ENCODE results near the gene SYF2.
"Not testable (repeated sequence)": the region's sequence is repeated elsewhere in the genome, so short reads cannot be mapped to it uniquely, and the experiment has no call there.

The SYF2 gene

GRCh38 chr1:25245809-25246599 is 13.7 kb upstream of the SYF2 start:
- FAIRE-seq, result no peak

- no peak for FAIRE-seq
Observed at GRCh38 chr1:25245393-25245792, 13.1 kb upstream of the SYF2 start.

GRCh38 chr1:25243907-25244306 is 11.6 kb upstream of the SYF2 start:
- no peak for FAIRE-seq

- FAIRE-seq, result no peak
Observed at GRCh38 chr1:25239681-25240541, 7.6 kb upstream of the SYF2 start.

- FAIRE-seq, result no peak
Observed at GRCh38 chr1:25238046-25238445, 5.7 kb upstream of the SYF2 start.

- not testable (repeated sequence) for FAIRE-seq
Observed at GRCh38 chr1:25236261-25236660, 4.0 kb upstream of the SYF2 start.

GRCh38 chr1:25235411-25235810 is 3.1 kb upstream of the SYF2 start:
- not testable (repeated sequence) for FAIRE-seq

- no peak for FAIRE-seq
Observed at GRCh38 chr1:25232866-25233784, 823 bp upstream of the SYF2 start.

GRCh38 chr1:25223471-25223870 is 8.8 kb downstream of the SYF2 start:
- FAIRE-seq, result no peak

- FAIRE-seq, result no peak
Observed at GRCh38 chr1:25222606-25223005, 9.7 kb downstream of the SYF2 start.

- FAIRE-seq, result no peak
Observed at GRCh38 chr1:25220666-25221065, 11.6 kb downstream of the SYF2 start.

GRCh38 chr1:25219661-25220251 is 12.5 kb downstream of the SYF2 start:
- no peak for FAIRE-seq

- no peak for FAIRE-seq
Observed at GRCh38 chr1:25217598-25218232, 14.6 kb downstream of the SYF2 start.

GRCh38 chr1:25217015-25217414 is 15.3 kb downstream of the SYF2 start:
- no peak for FAIRE-seq

GRCh38 chr1:25216123-25216522 is 16.2 kb downstream of the SYF2 start:
- FAIRE-seq, result no peak

- no peak for FAIRE-seq
Observed at GRCh38 chr1:25212725-25213124, 19.6 kb downstream of the SYF2 start.

- FAIRE-seq, result no peak
Observed at GRCh38 chr1:25210728-25211127, 21.6 kb downstream of the SYF2 start.

GRCh38 chr1:25209516-25209915 is 22.8 kb downstream of the SYF2 start:
- FAIRE-seq, result no peak

- FAIRE-seq, result no peak
Observed at GRCh38 chr1:25208561-25209222, 23.6 kb downstream of the SYF2 start.

GRCh38 chr1:25208092-25208491 is 24.2 kb downstream of the SYF2 start:
- no peak for FAIRE-seq

- FAIRE-seq, result no peak
Observed at GRCh38 chr1:25206201-25206600, 26.1 kb downstream of the SYF2 start.

All from endometrium (tissue), 2 donors.